ENCODE results near the gene GPNMB.
A peak's percentile ranks its signal among the peaks of the same experiment; 100 is the strongest.
"Not testable (repeated sequence)": the region's sequence is repeated elsewhere in the genome, so short reads cannot be mapped to it uniquely, and the experiment has no call there.

GPNMB gene

DNA sequence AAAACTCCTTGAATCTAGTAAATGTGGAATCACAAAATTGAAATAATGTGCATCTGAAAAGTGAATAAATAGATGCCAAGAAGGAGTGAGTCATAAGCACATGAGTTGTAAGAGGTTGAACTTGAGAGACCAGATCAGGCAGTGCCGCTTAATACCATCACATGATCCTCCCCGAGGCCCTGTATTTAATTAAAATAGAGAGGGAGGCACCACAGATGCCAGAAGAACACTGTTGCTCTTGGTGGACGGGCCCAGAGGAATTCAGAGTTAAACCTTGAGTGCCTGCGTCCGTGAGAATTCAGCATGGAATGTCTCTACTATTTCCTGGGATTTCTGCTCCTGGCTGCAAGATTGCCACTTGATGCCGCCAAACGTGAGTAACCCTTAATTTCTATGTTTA is at the start of gene GPNMB:
Gene GPNMB (plus strand): TSS at position 221 of the 400 bp plus-strand sequence. CDS start 83 bp downstream, at position 304.
- H3K27ac ChIP-seq (ENCODE audit: low read length) = no peak within 1 kb of the TSS
- peaks cover 15% of the 10 kb centered on the region; the same call in 1 of the 2 replicates for H3K27me3 ChIP-seq (ENCODE audit: insufficient read depth, low read length)
- no peak within 1 kb of the TSS for H3K9ac ChIP-seq (ENCODE audit: low read depth, low read length)
- H3K9me3 ChIP-seq (ENCODE audit: insufficient read depth, low read depth, low read length) = no peaks in the 10 kb centered on the region
- peaks cover 5% of the 10 kb centered on the region; the same call in 1 of the 2 replicates for H3K4me1 ChIP-seq (ENCODE audit: insufficient read depth, low read length)
- H3K36me3 ChIP-seq (ENCODE audit: insufficient read depth, low read depth, low read length) = no peaks in the 10 kb centered on the region
- peak within 1 kb of the TSS; percentile 6; the same call in 1 of the 2 replicates for H3K4me3 ChIP-seq (ENCODE audit: low read length)

DNA sequence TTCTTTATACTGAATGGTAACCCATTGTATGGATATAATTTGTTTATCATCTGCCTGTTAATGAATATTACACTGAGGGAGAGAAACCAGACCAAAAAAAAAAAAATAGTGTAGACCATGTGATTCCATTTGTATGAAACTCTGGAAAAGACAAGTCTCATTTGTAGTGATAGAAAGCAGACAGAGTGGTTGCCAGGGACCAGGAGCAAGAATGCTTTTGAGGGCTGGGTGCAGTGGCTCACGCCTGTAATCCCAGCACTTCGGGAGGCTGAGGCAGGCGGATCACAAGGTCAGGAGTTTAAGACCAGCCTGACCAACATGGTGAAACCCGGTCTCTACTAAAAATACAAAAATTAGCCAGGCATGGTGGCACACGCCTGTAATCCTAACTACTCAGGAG is 48.8 kb upstream of the GPNMB start:
- not testable (repeated sequence) for H3K27ac ChIP-seq (ENCODE audit: low read length); H3K4me3 ChIP-seq (ENCODE audit: low read length); H3K27me3 ChIP-seq (ENCODE audit: insufficient read depth, low read length); H3K9ac ChIP-seq (ENCODE audit: low read depth, low read length); H3K9me3 ChIP-seq (ENCODE audit: insufficient read depth, low read depth, low read length); H3K4me1 ChIP-seq (ENCODE audit: insufficient read depth, low read length)
- peaks cover 66% of the 10 kb centered on the region for H3K36me3 ChIP-seq (ENCODE audit: insufficient read depth, low read depth, low read length)

- Histone ChIP-seq H3K9ac (ENCODE audit: low read depth, low read length) (no peak overlapping the region), H3K27ac (ENCODE audit: low read length) (no peak overlapping the region), H3K36me3 (ENCODE audit: insufficient read depth, low read depth, low read length) (peaks cover 56% of the 10 kb centered on the region), H3K4me3 (ENCODE audit: low read length) (no peak overlapping the region), H3K4me1 (ENCODE audit: insufficient read depth, low read length) (no peaks in the 10 kb centered on the region), H3K9me3 (ENCODE audit: insufficient read depth, low read depth, low read length) (no peaks in the 10 kb centered on the region), H3K27me3 (ENCODE audit: insufficient read depth, low read length) (no peaks in the 10 kb centered on the region)
Measured at GRCh38 chr7:23200331-23200730, 46.2 kb upstream of the GPNMB start.

GRCh38 chr7:23204241-23204640 is 42.3 kb upstream of the GPNMB start:
- Histone ChIP-seq H3K4me3 (ENCODE audit: low read length) (no peak overlapping the region), H3K27ac (ENCODE audit: low read length) (no peak overlapping the region), H3K27me3 (ENCODE audit: insufficient read depth, low read length) (no peaks in the 10 kb centered on the region), H3K9me3 (ENCODE audit: insufficient read depth, low read depth, low read length) (no peaks in the 10 kb centered on the region), H3K9ac (ENCODE audit: low read depth, low read length) (no peak overlapping the region), H3K36me3 (ENCODE audit: insufficient read depth, low read depth, low read length) (peaks cover 26% of the 10 kb centered on the region), H3K4me1 (ENCODE audit: insufficient read depth, low read length) (no peaks in the 10 kb centered on the region)

- no peaks in the 10 kb centered on the region for H3K9me3 ChIP-seq (ENCODE audit: insufficient read depth, low read depth, low read length)
- H3K9ac ChIP-seq (ENCODE audit: low read depth, low read length) = no peak overlapping the region
Measured at GRCh38 chr7:23205577-23205908, 41.0 kb upstream of the GPNMB start.

GRCh38 chr7:23205909-23206767 is 40.4 kb upstream of the GPNMB start:
- no peak overlapping the region for H3K4me3 ChIP-seq (ENCODE audit: low read length)
- H3K27ac ChIP-seq (ENCODE audit: low read length) = no peak overlapping the region
- H3K4me1 ChIP-seq (ENCODE audit: insufficient read depth, low read length) = no peaks in the 10 kb centered on the region
- H3K36me3 ChIP-seq (ENCODE audit: insufficient read depth, low read depth, low read length) = peaks cover 7% of the 10 kb centered on the region
- no peak overlapping the region for H3K9ac ChIP-seq (ENCODE audit: low read depth, low read length)
- no peaks in the 10 kb centered on the region for H3K27me3 ChIP-seq (ENCODE audit: insufficient read depth, low read length)
- H3K9me3 ChIP-seq (ENCODE audit: insufficient read depth, low read depth, low read length) = no peaks in the 10 kb centered on the region

More at GRCh38 chr7:23205577-23205908, 41.0 kb upstream of the GPNMB start:
- Histone ChIP-seq H3K4me1 (ENCODE audit: insufficient read depth, low read length) (no peaks in the 10 kb centered on the region), H3K27ac (ENCODE audit: low read length) (no peak overlapping the region), H3K36me3 (ENCODE audit: insufficient read depth, low read depth, low read length) (peaks cover 13% of the 10 kb centered on the region), H3K27me3 (ENCODE audit: insufficient read depth, low read length) (no peaks in the 10 kb centered on the region), H3K4me3 (ENCODE audit: low read length) (no peak overlapping the region)

DNA sequence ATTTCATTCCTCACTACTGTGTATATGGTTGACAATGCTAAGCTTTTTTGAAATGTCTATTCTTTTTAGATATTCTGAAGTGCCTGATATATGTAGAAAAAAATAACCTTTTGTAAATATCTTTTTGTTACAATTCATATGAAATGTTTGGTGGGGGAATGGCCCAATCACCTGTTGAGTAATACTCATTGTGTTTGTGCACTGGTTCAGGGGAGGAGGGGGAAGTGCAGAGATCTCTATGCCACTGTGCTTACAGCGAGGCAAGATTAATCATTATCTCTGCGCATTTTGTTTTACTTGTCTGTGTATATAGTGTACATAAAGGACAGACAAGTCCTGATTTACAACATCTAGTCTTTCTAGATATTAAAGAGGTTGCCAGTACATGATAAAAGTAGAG is 39.6 kb upstream of the GPNMB start:
- no peak overlapping the region for H3K9ac ChIP-seq (ENCODE audit: low read depth, low read length)
- H3K27me3 ChIP-seq (ENCODE audit: insufficient read depth, low read length) = no peaks in the 10 kb centered on the region
- no peak overlapping the region for H3K4me3 ChIP-seq (ENCODE audit: low read length)
- H3K9me3 ChIP-seq (ENCODE audit: insufficient read depth, low read depth, low read length) = no peaks in the 10 kb centered on the region
- no peaks in the 10 kb centered on the region for H3K36me3 ChIP-seq (ENCODE audit: insufficient read depth, low read depth, low read length)
- H3K27ac ChIP-seq (ENCODE audit: low read length) = no peak overlapping the region
- no peaks in the 10 kb centered on the region for H3K4me1 ChIP-seq (ENCODE audit: insufficient read depth, low read length)

DNA sequence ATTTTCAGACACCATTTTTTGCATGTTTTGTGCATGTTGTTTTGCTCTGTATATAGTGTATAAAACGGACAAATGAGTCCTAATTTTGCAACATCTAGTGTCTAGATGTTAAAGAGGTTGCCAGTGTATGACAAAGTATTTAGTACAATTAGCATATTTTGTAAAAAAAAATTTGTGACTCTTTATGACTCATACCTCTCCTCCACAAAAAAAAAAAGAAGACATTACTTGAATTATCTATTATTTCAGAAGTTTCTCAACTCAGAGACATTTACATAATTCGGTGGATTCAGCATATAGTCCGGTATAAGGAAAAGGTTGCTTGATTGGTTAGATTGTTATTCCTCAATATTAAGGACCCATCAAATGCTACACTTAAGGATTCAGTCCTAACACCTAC is 38.7 kb upstream of the GPNMB start:
- no peaks in the 10 kb centered on the region for H3K36me3 ChIP-seq (ENCODE audit: insufficient read depth, low read depth, low read length)
- H3K9ac ChIP-seq (ENCODE audit: low read depth, low read length) = no peak overlapping the region
- H3K4me3 ChIP-seq (ENCODE audit: low read length) = no peak overlapping the region
- H3K27ac ChIP-seq (ENCODE audit: low read length) = no peak overlapping the region
- H3K9me3 ChIP-seq (ENCODE audit: insufficient read depth, low read depth, low read length) = no peaks in the 10 kb centered on the region
- H3K4me1 ChIP-seq (ENCODE audit: insufficient read depth, low read length) = no peaks in the 10 kb centered on the region
- no peaks in the 10 kb centered on the region for H3K27me3 ChIP-seq (ENCODE audit: insufficient read depth, low read length)

GRCh38 chr7:23208316-23208715 is 38.3 kb upstream of the GPNMB start:
- Histone ChIP-seq H3K27ac (ENCODE audit: low read length) (no peak overlapping the region), H3K9ac (ENCODE audit: low read depth, low read length) (no peak overlapping the region), H3K4me1 (ENCODE audit: insufficient read depth, low read length) (no peaks in the 10 kb centered on the region), H3K36me3 (ENCODE audit: insufficient read depth, low read depth, low read length) (no peaks in the 10 kb centered on the region), H3K27me3 (ENCODE audit: insufficient read depth, low read length) (no peaks in the 10 kb centered on the region), H3K4me3 (ENCODE audit: low read length) (no peak overlapping the region), H3K9me3 (ENCODE audit: insufficient read depth, low read depth, low read length) (no peaks in the 10 kb centered on the region)

- Histone ChIP-seq H3K4me3 (ENCODE audit: low read length) (no peak overlapping the region), H3K36me3 (ENCODE audit: insufficient read depth, low read depth, low read length) (no peaks in the 10 kb centered on the region), H3K9ac (ENCODE audit: low read depth, low read length) (no peak overlapping the region), H3K9me3 (ENCODE audit: insufficient read depth, low read depth, low read length) (no peaks in the 10 kb centered on the region), H3K4me1 (ENCODE audit: insufficient read depth, low read length) (no peaks in the 10 kb centered on the region), H3K27me3 (ENCODE audit: insufficient read depth, low read length) (no peaks in the 10 kb centered on the region), H3K27ac (ENCODE audit: low read length) (no peak overlapping the region)
Measured at GRCh38 chr7:23210506-23210905, 36.1 kb upstream of the GPNMB start.

DNA sequence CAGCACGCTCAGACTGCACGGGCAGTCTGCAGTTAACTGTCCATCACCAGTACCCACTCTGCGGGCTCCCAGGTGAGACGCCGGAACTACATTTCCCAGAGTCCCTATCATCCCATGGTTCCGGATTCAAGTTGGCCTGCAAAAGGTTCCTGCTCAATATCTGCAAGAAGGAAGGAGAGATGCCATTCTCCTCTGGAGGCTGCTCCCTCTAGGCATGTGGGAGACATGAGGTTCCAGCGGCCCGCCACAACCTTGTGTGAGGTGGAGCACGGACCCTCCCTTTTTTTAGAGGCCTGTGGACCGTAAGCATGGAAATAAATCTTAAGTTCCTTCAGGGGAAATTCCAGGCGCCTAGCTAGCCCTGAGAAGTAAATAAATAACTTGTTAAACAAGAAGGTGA is 35.0 kb upstream of the GPNMB start:
- Histone ChIP-seq H3K4me3 (ENCODE audit: low read length) (no peak overlapping the region), H3K27ac (ENCODE audit: low read length) (no peak overlapping the region), H3K36me3 (ENCODE audit: insufficient read depth, low read depth, low read length) (no peaks in the 10 kb centered on the region), H3K9me3 (ENCODE audit: insufficient read depth, low read depth, low read length) (no peaks in the 10 kb centered on the region), H3K9ac (ENCODE audit: low read depth, low read length) (no peak overlapping the region), H3K4me1 (ENCODE audit: insufficient read depth, low read length) (no peaks in the 10 kb centered on the region), H3K27me3 (ENCODE audit: insufficient read depth, low read length) (no peaks in the 10 kb centered on the region)

DNA sequence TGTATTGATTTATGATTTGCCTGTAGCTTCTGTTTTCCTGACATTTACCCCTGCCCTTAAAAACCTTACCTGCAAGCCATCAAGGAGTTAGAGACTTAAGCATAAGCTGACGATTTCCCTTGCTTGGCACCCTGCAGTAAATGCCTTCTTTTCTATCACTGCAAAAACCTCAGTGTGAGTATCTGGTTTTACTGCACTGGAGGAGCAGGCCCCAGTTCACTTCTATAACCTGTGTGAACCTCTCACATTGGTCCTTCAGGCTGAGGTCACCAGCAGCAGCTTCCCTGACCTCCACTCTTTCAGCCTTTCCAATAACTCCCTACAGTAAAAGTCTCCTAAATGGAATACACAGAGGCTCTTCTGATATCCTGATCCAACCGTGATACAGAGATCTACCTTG is 34.2 kb upstream of the GPNMB start:
- Histone ChIP-seq H3K36me3 (ENCODE audit: insufficient read depth, low read depth, low read length) (no peaks in the 10 kb centered on the region), H3K9ac (ENCODE audit: low read depth, low read length) (no peak overlapping the region), H3K4me1 (ENCODE audit: insufficient read depth, low read length) (no peaks in the 10 kb centered on the region), H3K27me3 (ENCODE audit: insufficient read depth, low read length) (no peaks in the 10 kb centered on the region), H3K27ac (ENCODE audit: low read length) (no peak overlapping the region), H3K9me3 (ENCODE audit: insufficient read depth, low read depth, low read length) (no peaks in the 10 kb centered on the region), H3K4me3 (ENCODE audit: low read length) (no peak overlapping the region)

Measured in iPS-20b (cell line).